Measurements from ENCODE around the gene TRIM75. TPM values are rescaled to one million over a fixed set of nuclear protein-coding genes. Genes with fewer than 3 reads are reported as not detected.
"Not testable (repeated sequence)": the region's sequence is repeated elsewhere in the genome, so short reads cannot be mapped to it uniquely, and the experiment has no call there.

The TRIM75 gene
- total RNA-seq, 1 donor from 2014 or later, result not detected

GRCh38 chr4:165013691-165014090 lies 40.0 kb upstream of the TRIM75 start:
- no peaks in the 10 kb centered on the region for H3K4me1 ChIP-seq (ENCODE audit: insufficient read depth, low read length)
- H3K4me2 ChIP-seq (ENCODE audit: low read length), result no peak overlapping the region
- H3K4me3 ChIP-seq (ENCODE audit: insufficient read depth, low read depth, low read length), result no peak overlapping the region
- no peak for DNase-seq (ENCODE audit: low read depth)
- H3K9me3 ChIP-seq (ENCODE audit: insufficient read depth, low read depth, low read length), result no peaks in the 10 kb centered on the region
- H3K36me3 ChIP-seq (ENCODE audit: insufficient read depth, low read length), result no peaks in the 10 kb centered on the region
- no peak overlapping the region for H2AFZ ChIP-seq (ENCODE audit: low read depth, low read length)
- Mint-ChIP-seq H3K4me1 (ENCODE audit: low read depth, unreplicated experiment) (no peaks in the 10 kb centered on the region), H3K9me3 (ENCODE audit: unreplicated experiment) (no peaks in the 10 kb centered on the region), H3K4me3 (ENCODE audit: unreplicated experiment) (no peak overlapping the region), H3K27ac (ENCODE audit: unreplicated experiment) (no peak overlapping the region), H3K27me3 (ENCODE audit: low read depth, unreplicated experiment) (no peaks in the 10 kb centered on the region), H3K36me3 (ENCODE audit: low read depth, unreplicated experiment) (no peaks in the 10 kb centered on the region)
- no peaks in the 10 kb centered on the region for H3K27me3 ChIP-seq (ENCODE audit: insufficient read depth, low read length)
- no peak overlapping the region for H3K27ac ChIP-seq (ENCODE audit: low read depth, low read length)
- TF ChIP-seq EZH2 (IDR thresholded peaks at IDR 0.05; ENCODE audit: insufficient read depth, low read length) (no peak), CTCF (IDR thresholded peaks at IDR 0.05; ENCODE audit: insufficient read depth, low read depth, low read length) (no peak)
- H4K20me1 ChIP-seq (ENCODE audit: insufficient read depth, low read length), result no peaks in the 10 kb centered on the region
- H3K9ac ChIP-seq (ENCODE audit: low read length), result no peak overlapping the region
- H3K79me2 ChIP-seq (ENCODE audit: insufficient read depth, low read length), result no peaks in the 10 kb centered on the region
- no peak for FAIRE-seq

- H3K4me3 ChIP-seq (ENCODE audit: insufficient read depth, low read depth, low read length), result no peak overlapping the region
- H2AFZ ChIP-seq (ENCODE audit: low read depth, low read length), result no peak overlapping the region
- H3K27ac ChIP-seq (ENCODE audit: low read depth, low read length), result no peak overlapping the region
- H3K27me3 ChIP-seq (ENCODE audit: insufficient read depth, low read length), result no peaks in the 10 kb centered on the region
- H3K4me2 ChIP-seq (ENCODE audit: low read length), result no peak overlapping the region
- Mint-ChIP-seq H3K27ac (ENCODE audit: unreplicated experiment) (no peak overlapping the region), H3K36me3 (ENCODE audit: low read depth, unreplicated experiment) (no peaks in the 10 kb centered on the region), H3K4me3 (ENCODE audit: unreplicated experiment) (no peak overlapping the region), H3K4me1 (ENCODE audit: low read depth, unreplicated experiment) (no peaks in the 10 kb centered on the region), H3K27me3 (ENCODE audit: low read depth, unreplicated experiment) (no peaks in the 10 kb centered on the region), H3K9me3 (ENCODE audit: unreplicated experiment) (peaks cover 6% of the 10 kb centered on the region)
- TF ChIP-seq EZH2 (IDR thresholded peaks at IDR 0.05; ENCODE audit: insufficient read depth, low read length) (no peak), CTCF (IDR thresholded peaks at IDR 0.05; ENCODE audit: insufficient read depth, low read depth, low read length) (no peak)
- no peaks in the 10 kb centered on the region for H4K20me1 ChIP-seq (ENCODE audit: insufficient read depth, low read length)
- H3K36me3 ChIP-seq (ENCODE audit: insufficient read depth, low read length), result no peaks in the 10 kb centered on the region
- H3K4me1 ChIP-seq (ENCODE audit: insufficient read depth, low read length), result no peaks in the 10 kb centered on the region
- H3K9me3 ChIP-seq (ENCODE audit: insufficient read depth, low read depth, low read length), result no peaks in the 10 kb centered on the region
- no peak for DNase-seq (ENCODE audit: low read depth)
- H3K9ac ChIP-seq (ENCODE audit: low read length), result no peak overlapping the region
- FAIRE-seq, result no peak
- no peaks in the 10 kb centered on the region for H3K79me2 ChIP-seq (ENCODE audit: insufficient read depth, low read length)
These were observed 36.7 kb upstream of the TRIM75 start for GRCh38 chr4:165016971-165017370.

- not testable (repeated sequence) for H2AFZ ChIP-seq (ENCODE audit: low read depth, low read length); H3K9me3 ChIP-seq (ENCODE audit: insufficient read depth, low read depth, low read length); H3K4me1 ChIP-seq (ENCODE audit: insufficient read depth, low read length); H3K27ac Mint-ChIP-seq (ENCODE audit: unreplicated experiment); H4K20me1 ChIP-seq (ENCODE audit: insufficient read depth, low read length); H3K79me2 ChIP-seq (ENCODE audit: insufficient read depth, low read length); H3K36me3 Mint-ChIP-seq (ENCODE audit: low read depth, unreplicated experiment); H3K4me3 ChIP-seq (ENCODE audit: insufficient read depth, low read depth, low read length); DNase-seq (ENCODE audit: low read depth); H3K36me3 ChIP-seq (ENCODE audit: insufficient read depth, low read length); H3K27me3 Mint-ChIP-seq (ENCODE audit: low read depth, unreplicated experiment); H3K4me2 ChIP-seq (ENCODE audit: low read length); FAIRE-seq; H3K27ac ChIP-seq (ENCODE audit: low read depth, low read length); H3K27me3 ChIP-seq (ENCODE audit: insufficient read depth, low read length); H3K9me3 Mint-ChIP-seq (ENCODE audit: unreplicated experiment); H3K4me1 Mint-ChIP-seq (ENCODE audit: low read depth, unreplicated experiment); H3K4me3 Mint-ChIP-seq (ENCODE audit: unreplicated experiment); H3K9ac ChIP-seq (ENCODE audit: low read length)
These were observed 33.7 kb upstream of the TRIM75 start for GRCh38 chr4:165019995-165020394.

- H3K9me3 Mint-ChIP-seq (ENCODE audit: unreplicated experiment); FAIRE-seq; DNase-seq (ENCODE audit: low read depth); H3K4me3 ChIP-seq (ENCODE audit: insufficient read depth, low read depth, low read length); H2AFZ ChIP-seq (ENCODE audit: low read depth, low read length); H3K79me2 ChIP-seq (ENCODE audit: insufficient read depth, low read length); H3K9ac ChIP-seq (ENCODE audit: low read length); H3K4me1 Mint-ChIP-seq (ENCODE audit: low read depth, unreplicated experiment); H3K27ac ChIP-seq (ENCODE audit: low read depth, low read length); H3K36me3 ChIP-seq (ENCODE audit: insufficient read depth, low read length); H3K4me2 ChIP-seq (ENCODE audit: low read length); H3K36me3 Mint-ChIP-seq (ENCODE audit: low read depth, unreplicated experiment); H3K9me3 ChIP-seq (ENCODE audit: insufficient read depth, low read depth, low read length); H3K4me1 ChIP-seq (ENCODE audit: insufficient read depth, low read length); H3K4me3 Mint-ChIP-seq (ENCODE audit: unreplicated experiment); H3K27ac Mint-ChIP-seq (ENCODE audit: unreplicated experiment); H3K27me3 ChIP-seq (ENCODE audit: insufficient read depth, low read length); H4K20me1 ChIP-seq (ENCODE audit: insufficient read depth, low read length); H3K27me3 Mint-ChIP-seq (ENCODE audit: low read depth, unreplicated experiment): not testable (repeated sequence)
These were observed 27.9 kb upstream of the TRIM75 start for GRCh38 chr4:165025782-165026181.
